ENCODE results near the gene RECQL5. TPM values are rescaled to one million over a fixed set of nuclear protein-coding genes. Genes with fewer than 3 reads are reported as not detected.
A peak's percentile ranks its signal among the peaks of the same experiment; 100 is the strongest.
"Not testable (repeated sequence)": the region's sequence is repeated elsewhere in the genome, so short reads cannot be mapped to it uniquely, and the experiment has no call there.

RECQL5 gene
- total RNA-seq, 2 experiments from 2014 or later = 49.8 to 50.8 TPM

DNA sequence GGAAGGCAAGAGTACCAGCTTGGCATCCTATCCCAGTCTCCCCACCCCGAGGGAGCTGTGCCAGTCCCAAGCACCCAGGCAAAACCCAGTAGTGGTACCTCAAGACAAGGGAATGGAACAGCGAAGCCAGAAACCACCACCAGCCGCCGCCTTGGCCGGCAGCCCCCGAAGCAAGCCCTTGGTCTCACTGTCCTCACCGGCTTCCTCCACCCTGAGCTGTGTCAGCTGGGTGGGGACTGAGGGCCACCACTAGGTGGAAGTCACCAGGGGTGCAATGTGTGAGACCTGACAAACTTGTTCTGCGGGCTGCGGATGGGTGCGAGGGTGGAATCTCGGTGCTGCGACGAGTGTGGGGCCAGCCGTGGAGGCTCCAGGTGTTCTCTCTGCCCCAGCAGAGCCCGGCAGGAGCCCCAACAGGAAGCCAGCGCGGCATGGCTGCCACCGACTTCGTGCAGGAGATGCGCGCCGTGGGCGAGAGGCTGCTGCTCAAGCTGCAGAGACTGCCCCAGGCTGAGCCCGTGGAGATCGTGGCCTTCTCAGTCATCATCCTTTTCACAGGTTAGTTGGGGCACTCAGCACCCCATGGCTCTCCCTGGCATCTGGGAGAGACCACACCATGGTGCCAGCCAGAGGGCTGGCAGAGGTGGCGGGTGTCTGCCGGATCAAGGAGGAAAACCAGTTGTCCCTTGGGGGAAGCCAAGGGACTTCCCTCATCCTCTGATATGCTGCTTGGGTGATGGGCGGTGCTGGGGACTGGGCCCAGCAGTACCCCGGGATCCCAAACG, 27.0 kb downstream of the RECQL5 start:
- DNase-seq = no peak
- Mint-ChIP-seq H3K27me3 (no peaks in the 10 kb centered on the region), H3K9me3 (no peaks in the 10 kb centered on the region), H3K4me3 (no peak overlapping the region), H3K27ac (no peak overlapping the region), H3K4me1 (no peaks in the 10 kb centered on the region), H3K36me3 (no peaks in the 10 kb centered on the region)
- no peak for ATAC-seq (ENCODE audit: low read depth)
- POLR2A ChIA-PET = no interaction called here

- Mint-ChIP-seq H3K4me1 (no peaks in the 10 kb centered on the region), H3K36me3 (no peaks in the 10 kb centered on the region), H3K27ac (no peak overlapping the region), H3K4me3 (no peak overlapping the region), H3K9me3 (no peaks in the 10 kb centered on the region), H3K27me3 (no peaks in the 10 kb centered on the region)
- DNase-seq (no peak), ATAC-seq (ENCODE audit: low read depth) (no peak)
- POLR2A ChIA-PET = no interaction called here
Measured at GRCh38 chr17:75639327-75639726, 27.6 kb downstream of the RECQL5 start.

- POLR2A ChIA-PET = no interaction called here
- Mint-ChIP-seq H3K9me3 (no peaks in the 10 kb centered on the region), H3K27ac (no peak overlapping the region), H3K27me3 (no peaks in the 10 kb centered on the region), H3K4me1 (peaks cover 1% of the 10 kb centered on the region), H3K4me3 (no peak overlapping the region), H3K36me3 (no peaks in the 10 kb centered on the region)
- ATAC-seq (ENCODE audit: low read depth) (no peak), DNase-seq (no peak)
Measured at GRCh38 chr17:75638893-75639292, 28.1 kb downstream of the RECQL5 start.

DNA sequence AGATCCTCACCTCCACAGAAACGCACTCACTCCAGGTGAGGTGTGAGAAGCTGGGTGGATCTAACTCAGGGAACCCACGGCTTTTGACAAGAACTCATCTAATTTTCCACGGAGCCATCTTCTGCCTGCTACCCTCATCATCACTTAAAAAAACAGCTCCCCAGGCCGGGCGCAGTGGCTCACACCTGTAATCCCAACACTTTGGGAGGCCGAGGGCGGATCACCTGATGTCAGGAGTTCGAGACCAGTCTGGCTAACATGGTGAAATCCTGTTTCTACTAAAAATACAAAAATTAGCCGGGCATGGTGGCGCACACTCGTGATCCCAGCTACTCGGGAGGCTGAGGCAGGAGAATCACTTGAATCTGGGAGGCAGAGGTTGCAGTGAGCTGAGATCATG, 28.9 kb downstream of the RECQL5 start:
- not testable (repeated sequence) for H3K27me3 Mint-ChIP-seq; H3K36me3 Mint-ChIP-seq; ATAC-seq (ENCODE audit: low read depth); H3K4me1 Mint-ChIP-seq; H3K4me3 Mint-ChIP-seq; H3K9me3 Mint-ChIP-seq; DNase-seq; H3K27ac Mint-ChIP-seq
- POLR2A ChIA-PET = interaction anchor here (0.9 kb wide), 1 partner anchor 116 kb away, joined by 3 read pairs; no protein-coding TSS in a partner anchor

DNA sequence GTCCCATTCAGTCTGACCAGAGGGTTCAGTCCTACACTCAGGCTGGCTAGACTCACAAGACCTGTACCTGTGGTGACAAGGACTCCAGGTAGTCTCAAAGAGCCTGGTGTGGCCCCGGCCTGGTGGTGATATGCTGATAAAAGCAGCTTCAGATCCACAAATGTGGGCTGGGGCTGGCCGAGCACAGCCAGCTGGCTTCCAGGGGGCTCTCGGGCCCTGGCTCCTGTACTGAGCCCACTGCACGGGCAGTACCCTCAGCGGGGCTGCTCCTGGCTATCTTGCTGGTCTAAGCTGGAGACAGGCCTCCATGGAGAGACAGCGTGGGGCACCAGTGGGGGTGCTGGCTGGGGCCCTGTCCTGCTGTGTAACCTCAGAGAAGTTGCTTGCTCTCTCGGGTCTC, 29.4 kb downstream of the RECQL5 start:
- Mint-ChIP-seq H3K27ac (no peak overlapping the region), H3K36me3 (no peaks in the 10 kb centered on the region), H3K9me3 (no peaks in the 10 kb centered on the region), H3K4me3 (no peak overlapping the region), H3K4me1 (peaks cover 2% of the 10 kb centered on the region), H3K27me3 (no peaks in the 10 kb centered on the region)
- POLR2A ChIA-PET = interaction anchor here (0.9 kb wide), 1 partner anchor 116 kb away, joined by 3 read pairs; no protein-coding TSS in a partner anchor
- DNase-seq = no peak
- ATAC-seq (ENCODE audit: low read depth) = no peak

GRCh38 chr17:75637143-75637538, 29.8 kb downstream of the RECQL5 start:
- POLR2A ChIA-PET = interaction anchor here (0.9 kb wide), 1 partner anchor 116 kb away, joined by 3 read pairs; no protein-coding TSS in a partner anchor
- ATAC-seq (ENCODE audit: low read depth) (no peak), DNase-seq (no peak)
- H3K9me3 Mint-ChIP-seq = no peaks in the 10 kb centered on the region
- no peaks in the 10 kb centered on the region for H3K36me3 Mint-ChIP-seq
- H3K27me3 Mint-ChIP-seq = no peaks in the 10 kb centered on the region
- H3K4me3 Mint-ChIP-seq = no peak overlapping the region
- H3K4me1 Mint-ChIP-seq = peaks cover 2% of the 10 kb centered on the region
- no peak overlapping the region for H3K27ac Mint-ChIP-seq

DNA sequence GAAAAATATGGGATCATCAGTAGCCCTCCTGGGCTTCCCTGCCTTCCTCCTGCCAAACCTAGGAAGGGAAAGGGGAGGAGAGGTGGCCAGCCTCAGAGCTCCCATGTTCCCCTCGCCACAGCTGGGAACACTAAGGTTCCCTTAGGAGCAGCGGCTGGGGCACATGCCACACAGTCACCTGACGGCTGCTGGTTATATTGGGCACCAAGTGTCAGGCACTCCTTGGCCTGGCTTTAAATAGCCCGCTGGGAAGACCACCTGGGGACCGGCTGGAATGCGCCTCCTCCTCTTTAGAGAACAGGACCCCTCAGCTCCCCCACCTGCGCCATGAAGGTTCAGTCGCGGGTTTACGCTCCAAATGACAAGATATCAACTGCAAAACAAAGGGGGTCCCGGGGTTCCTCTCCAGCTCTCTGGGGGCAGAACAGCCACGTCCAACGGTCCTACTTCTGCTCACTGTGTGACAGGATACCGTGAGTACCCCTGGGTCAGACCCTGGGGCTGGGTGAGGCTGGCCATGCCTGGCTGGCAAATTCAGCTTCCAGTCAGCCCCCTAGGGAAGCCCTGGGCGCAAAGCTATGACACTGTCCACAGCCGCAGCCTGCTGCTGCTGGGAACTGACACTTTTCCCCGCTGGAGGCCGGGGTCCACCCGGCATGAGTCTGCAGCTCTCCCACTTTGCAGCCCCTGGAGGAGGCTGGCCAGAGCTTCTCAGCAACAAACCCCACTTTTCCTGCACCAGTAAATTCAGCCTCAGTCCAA, 30.4 kb downstream of the RECQL5 start:
- ATAC-seq (ENCODE audit: low read depth) (no peak), DNase-seq (no peak)
- Mint-ChIP-seq H3K4me3 (no peak overlapping the region), H3K27me3 (no peaks in the 10 kb centered on the region), H3K36me3 (no peaks in the 10 kb centered on the region), H3K27ac (no peak overlapping the region), H3K9me3 (no peaks in the 10 kb centered on the region), H3K4me1 (peaks cover 2% of the 10 kb centered on the region)
- POLR2A ChIA-PET = no interaction called here

DNA sequence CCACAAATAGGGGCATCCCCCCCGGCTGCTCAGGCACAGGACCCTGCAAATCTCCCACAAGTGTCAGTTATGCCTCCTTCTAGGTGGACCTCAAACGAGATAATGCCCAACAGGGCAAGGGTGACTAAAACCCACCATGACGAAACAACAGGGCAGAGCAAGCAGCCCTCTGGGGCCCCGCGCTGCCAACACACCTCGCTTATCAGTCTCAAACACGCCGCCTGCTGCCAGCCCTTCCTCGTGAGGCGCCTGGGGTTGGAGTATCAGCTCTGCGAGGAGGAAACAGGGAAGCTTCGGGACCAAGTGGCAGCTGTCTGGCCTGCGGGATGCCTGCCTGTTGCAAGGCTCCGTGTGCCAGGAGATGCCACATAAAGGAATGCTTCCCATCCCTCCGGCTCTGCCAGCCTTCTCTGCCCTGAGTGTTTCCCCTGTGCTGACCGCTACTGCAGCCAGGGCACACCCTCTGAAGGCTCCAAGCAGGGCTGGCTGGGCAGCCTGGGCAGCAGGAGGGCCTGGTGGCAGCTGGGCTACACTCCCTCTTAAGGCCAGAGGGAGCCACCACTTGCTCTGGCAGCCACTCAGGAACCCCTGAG, 31.2 kb downstream of the RECQL5 start:
- Mint-ChIP-seq H3K4me3 (no peak overlapping the region), H3K36me3 (no peaks in the 10 kb centered on the region), H3K27me3 (no peaks in the 10 kb centered on the region), H3K27ac (no peak overlapping the region), H3K9me3 (no peaks in the 10 kb centered on the region), H3K4me1 (peaks cover 2% of the 10 kb centered on the region)
- ATAC-seq (ENCODE audit: low read depth) (no peak), DNase-seq (no peak)
- POLR2A ChIA-PET = no interaction called here

- no peaks in the 10 kb centered on the region for H3K27me3 Mint-ChIP-seq
- DNase-seq = no peak
- ATAC-seq (ENCODE audit: low read depth) = no peak
- POLR2A ChIA-PET = no interaction called here
- no peaks in the 10 kb centered on the region for H3K9me3 Mint-ChIP-seq
- H3K4me1 Mint-ChIP-seq = peaks cover 2% of the 10 kb centered on the region
- H3K36me3 Mint-ChIP-seq = no peaks in the 10 kb centered on the region
- no peak overlapping the region for H3K27ac Mint-ChIP-seq
- no peak overlapping the region for H3K4me3 Mint-ChIP-seq
Measured at GRCh38 chr17:75634754-75635609, 32.0 kb downstream of the RECQL5 start.

- no peaks in the 10 kb centered on the region for H3K9me3 Mint-ChIP-seq
- DNase-seq = no peak
- no peaks in the 10 kb centered on the region for H3K36me3 Mint-ChIP-seq
- H3K4me1 Mint-ChIP-seq = peaks cover 2% of the 10 kb centered on the region
- no peak overlapping the region for H3K27ac Mint-ChIP-seq
- H3K4me3 Mint-ChIP-seq = no peak overlapping the region
- POLR2A ChIA-PET = interaction anchor here (0.9 to 2.2 kb wide), 2 partner anchors 86 to 119 kb away, joined by 3 to 9 read pairs; no protein-coding TSS in a partner anchor
- no peaks in the 10 kb centered on the region for H3K27me3 Mint-ChIP-seq
- no peak for ATAC-seq (ENCODE audit: low read depth)
Measured at GRCh38 chr17:75634376-75634740, 32.6 kb downstream of the RECQL5 start.

- Mint-ChIP-seq H3K9me3 (no peaks in the 10 kb centered on the region), H3K4me1 (peaks cover 2% of the 10 kb centered on the region), H3K27me3 (no peaks in the 10 kb centered on the region), H3K36me3 (no peaks in the 10 kb centered on the region), H3K27ac (peak overlapping the region; percentile 45), H3K4me3 (no peak overlapping the region)
- DNase-seq = peak; percentile 63
- peak; percentile 55 for ATAC-seq (ENCODE audit: low read depth)
- POLR2A ChIA-PET = interaction anchor here (0.5 to 2.2 kb wide), 6 partner anchors 19 to 119 kb away, joined by 3 to 9 read pairs (median 4); no protein-coding TSS in a partner anchor
Measured at GRCh38 chr17:75633486-75634375, 33.2 kb downstream of the RECQL5 start.

- POLR2A ChIA-PET = interaction anchor here (0.8 to 2.2 kb wide), 5 partner anchors 20 to 120 kb away, joined by 3 to 9 read pairs (median 4); no protein-coding TSS in a partner anchor
- Mint-ChIP-seq H3K27me3 (no peaks in the 10 kb centered on the region), H3K4me1 (peaks cover 2% of the 10 kb centered on the region), H3K36me3 (no peaks in the 10 kb centered on the region), H3K9me3 (no peaks in the 10 kb centered on the region), H3K4me3 (no peak within 1 kb of the TSS), H3K27ac (peak within 1 kb of the TSS; percentile 45)
- peak; percentile 83 for ATAC-seq (ENCODE audit: low read depth)
- peak; percentile 90 for DNase-seq
Measured at GRCh38 chr17:75632863-75633485, 34.0 kb downstream of the RECQL5 start, which contains the start of gene SMIM5. TSS of gene SMIM5 (plus strand) at chr17:75633434. CDS start at chr17:75640202, 6,768 bp downstream.
